COR-L47 (cell line): ENCODE measurements around the gene ARHGAP22.

Experiments used
- DNase-seq: peaks from one replicate; lab custom pipeline; 2025; lab: John Stamatoyannopoulos, UW

The ARHGAP22 gene

DNA sequence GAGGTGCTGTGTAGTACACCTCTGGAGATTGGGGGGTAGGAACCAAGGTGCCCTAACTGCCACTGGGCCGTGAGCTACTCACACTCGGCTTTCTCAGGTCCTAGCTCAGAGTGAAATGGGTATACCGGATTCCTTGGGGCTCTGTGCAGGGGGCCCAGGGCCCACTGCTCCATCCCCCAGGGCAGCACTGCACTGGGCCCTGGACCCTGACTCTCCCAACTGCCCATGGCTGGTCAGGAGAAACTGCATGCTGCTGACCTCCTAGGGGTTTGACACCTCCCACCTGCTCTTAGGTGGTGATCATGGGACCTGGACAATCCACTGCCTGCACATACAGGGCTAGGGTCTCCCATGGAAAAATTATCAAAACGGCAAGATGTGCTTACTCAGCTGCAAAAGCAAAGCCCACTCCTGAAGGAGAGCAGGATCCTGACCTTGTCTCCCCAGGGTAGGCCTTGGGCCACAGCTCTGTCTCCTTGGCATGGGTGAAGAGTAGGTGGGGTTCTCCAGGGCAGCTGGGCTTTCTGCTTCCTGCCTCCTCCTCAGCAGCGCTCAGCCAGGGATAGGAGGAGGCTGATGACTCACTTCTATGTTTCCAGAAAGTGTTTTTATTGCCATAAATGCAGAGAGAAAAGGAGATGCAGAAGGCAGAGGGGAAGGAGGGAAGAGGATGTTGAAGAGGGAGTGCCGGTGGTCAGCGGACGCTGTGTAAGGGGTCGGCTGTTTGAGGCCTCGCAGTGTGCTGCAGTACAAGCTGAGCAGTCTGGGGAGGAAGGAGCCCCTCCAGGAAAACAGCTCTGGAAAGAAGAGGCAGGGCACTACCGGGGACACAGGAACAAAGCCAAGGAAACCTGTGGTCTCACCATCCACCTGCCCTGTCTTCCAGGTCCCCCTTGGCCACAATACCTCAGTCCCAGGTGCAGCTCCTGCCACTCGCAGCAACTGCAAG, 107.8 kb downstream of the ARHGAP22 start:
- no peak for DNase-seq

DNA sequence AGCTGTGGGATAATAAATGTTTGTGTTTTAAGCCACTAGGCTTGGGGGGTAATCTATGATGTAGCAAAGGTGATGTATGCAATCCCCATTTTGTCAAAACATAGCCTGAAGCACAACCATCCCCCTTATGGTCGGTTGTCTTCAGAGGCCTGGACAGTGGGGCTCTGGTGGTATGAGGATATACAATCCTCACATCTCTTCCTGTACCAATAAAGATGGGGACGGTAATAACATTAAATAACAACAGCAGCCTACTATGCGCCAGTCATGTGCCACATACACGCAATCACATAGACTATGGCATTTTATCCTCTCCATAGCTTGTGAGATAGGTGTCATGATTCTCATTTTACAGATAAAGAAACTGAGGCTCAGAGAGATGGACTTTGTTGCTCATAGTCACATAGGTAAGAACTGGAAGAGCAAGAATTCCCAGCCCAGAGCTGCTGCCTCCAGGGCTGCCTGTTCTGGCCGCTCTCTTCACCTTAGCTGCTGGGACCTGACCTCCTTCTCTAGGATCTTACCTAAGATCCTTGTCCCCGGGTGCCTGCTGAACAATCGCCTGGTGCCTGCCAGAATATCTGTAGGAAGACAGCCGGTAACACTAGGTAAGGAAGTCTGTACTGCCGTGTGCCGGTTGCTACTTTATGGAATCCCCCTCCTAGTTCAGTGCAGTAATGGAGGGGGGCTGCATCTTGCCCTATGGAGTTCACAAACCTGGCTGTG, 108.6 kb downstream of the ARHGAP22 start:
- DNase-seq = no peak

- no peak for DNase-seq
Measured at GRCh38 chr10:48495282-48496045, 109.4 kb downstream of the ARHGAP22 start.

DNA sequence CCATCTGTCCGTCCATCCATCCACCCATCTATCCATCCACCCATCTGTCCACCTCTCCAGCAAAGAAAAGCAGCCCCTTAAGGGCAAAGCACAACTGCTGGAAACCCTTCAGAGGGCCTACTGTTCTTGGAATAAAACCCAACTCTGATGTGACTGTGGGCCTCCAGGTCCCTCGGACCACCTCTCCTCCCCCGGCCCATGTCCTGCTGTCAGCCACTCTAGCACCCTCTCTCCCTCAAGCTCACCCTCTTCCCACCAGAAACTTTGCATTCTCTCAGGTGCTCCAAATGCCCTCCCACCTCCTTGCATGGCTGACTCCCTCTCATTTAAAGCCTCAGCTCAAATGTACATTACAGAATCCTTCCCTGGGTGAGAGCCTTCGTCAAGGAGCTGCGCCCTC, 110.3 kb downstream of the ARHGAP22 start:
- no peak for DNase-seq

DNA sequence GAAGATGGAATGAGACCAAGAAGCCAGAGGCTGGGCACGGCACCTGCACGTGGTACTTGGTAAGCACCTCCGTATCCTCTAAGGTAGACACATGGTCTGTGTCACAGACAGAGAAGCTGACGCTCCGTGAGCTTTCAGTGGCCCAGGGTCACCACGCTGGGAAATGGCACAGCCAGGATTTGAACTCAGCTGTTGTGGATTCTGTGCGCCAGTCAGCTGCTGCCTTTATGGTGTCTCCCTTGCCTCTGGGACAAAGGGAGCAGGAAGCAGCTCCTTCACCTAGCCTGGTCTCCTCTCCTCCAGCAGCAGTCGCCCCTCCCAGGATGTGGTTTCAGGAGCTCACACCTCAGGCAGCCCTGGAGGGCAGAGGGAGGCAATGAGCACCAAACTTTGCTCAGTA, 110.8 kb downstream of the ARHGAP22 start:
- no peak for DNase-seq

DNA sequence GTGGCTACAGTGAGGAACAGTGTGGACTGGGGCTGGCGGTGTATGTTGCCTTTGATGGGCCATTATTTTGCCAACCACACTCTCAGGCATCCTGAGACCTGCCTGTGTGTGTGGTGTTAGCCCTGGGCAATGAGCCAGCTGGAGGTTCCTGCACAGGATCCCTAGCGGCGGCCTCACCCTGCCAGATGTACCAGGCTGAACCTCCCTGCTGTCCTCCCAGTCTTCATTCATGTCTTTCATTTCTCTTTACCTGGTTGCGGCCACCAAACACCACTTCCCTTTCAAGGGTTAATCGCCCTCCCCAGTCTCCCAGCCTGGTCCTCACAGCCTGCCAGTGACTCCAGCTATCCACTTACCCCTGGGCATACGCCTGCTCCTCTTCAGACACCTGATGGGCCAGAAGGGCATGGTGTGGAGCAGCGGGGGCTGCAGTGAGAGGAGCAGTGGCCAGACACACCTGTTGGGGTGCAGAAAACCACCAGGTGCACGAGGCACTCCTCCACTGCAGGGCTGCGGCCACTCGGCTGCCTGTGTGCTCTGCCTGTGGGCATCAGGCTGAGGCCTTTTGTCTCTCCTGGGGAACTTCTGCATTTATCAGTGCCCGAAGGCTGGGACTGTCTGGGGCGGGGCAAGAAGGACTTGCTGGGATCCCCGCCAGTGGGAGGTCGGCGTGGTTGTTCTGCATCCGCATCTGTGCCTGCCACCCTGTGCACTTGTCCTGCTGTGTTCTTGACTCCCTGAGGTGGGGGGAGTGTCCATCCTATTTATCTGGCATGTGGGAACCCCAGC, 111.6 kb downstream of the ARHGAP22 start:
- DNase-seq = peak; percentile 48

GRCh38 chr10:48492201-48492600, 112.7 kb downstream of the ARHGAP22 start:
- no peak for DNase-seq

GRCh38 chr10:48491392-48492139, 113.3 kb downstream of the ARHGAP22 start:
- DNase-seq = no peak

DNA sequence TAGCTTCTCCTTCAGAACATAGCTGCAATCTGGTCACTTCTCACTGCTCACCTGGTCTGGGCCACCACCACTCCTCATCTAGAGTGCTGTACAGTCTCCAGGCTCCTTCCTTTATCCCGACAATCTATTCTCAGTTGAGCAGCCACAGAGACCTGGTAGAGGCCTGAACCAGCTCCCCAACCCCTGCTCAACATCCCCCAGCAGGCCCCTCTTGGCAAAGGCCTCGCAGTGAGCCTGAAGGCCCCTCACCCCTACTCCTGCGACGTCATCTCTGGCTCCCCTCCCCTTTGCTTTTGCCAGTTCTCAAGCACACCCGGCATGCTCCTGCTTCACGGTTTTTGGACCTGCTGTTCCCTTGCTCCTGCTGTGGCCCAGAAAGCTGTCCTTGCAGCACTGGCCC, 113.9 kb downstream of the ARHGAP22 start:
- no peak for DNase-seq

- no peak for DNase-seq
Measured at GRCh38 chr10:48490571-48490940, 114.3 kb downstream of the ARHGAP22 start.

DNA sequence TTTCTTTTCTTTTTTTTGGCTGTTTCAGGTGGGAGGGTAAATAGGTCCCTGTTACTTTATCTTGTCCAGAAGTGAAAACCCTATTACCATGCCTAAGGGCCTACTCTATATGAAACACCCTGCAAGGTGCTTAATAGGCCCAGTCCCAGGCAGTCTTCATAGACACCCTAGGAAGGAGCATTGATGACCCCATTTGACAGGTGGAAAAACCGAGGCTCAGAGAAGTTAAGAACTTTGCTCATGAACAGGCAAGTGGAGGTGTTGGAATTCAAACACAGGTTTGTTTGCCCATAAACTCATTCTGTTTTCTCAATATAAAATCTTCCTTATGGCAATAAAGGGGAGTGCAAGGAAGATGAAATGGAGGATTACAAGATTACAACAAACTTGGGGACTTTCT, 115.8 kb downstream of the ARHGAP22 start:
- no peak for DNase-seq

DNA sequence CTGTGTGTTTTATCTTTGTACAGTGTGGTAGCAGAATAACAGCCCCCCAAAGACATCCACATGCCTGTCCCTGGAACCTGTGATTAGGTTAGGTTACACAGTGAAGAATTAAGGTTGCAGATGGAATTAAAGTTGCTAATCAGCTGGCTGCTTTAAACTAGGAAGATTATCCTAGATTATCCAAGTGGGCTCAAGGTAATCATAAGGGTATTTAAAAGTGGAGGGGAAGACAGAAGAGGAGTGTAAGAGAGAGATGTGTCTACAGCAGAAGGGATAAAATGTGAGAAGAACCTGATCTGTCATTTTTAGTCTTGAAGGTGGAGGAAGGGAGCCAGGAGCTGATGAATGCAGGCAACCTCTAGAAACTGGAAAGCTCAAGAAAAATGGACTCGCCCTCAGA, 117.6 kb downstream of the ARHGAP22 start:
- no peak for DNase-seq

GRCh38 chr10:48485711-48486110, 119.2 kb downstream of the ARHGAP22 start:
- DNase-seq = no peak

GRCh38 chr10:48484911-48485310, 120.0 kb downstream of the ARHGAP22 start:
- no peak for DNase-seq

DNA sequence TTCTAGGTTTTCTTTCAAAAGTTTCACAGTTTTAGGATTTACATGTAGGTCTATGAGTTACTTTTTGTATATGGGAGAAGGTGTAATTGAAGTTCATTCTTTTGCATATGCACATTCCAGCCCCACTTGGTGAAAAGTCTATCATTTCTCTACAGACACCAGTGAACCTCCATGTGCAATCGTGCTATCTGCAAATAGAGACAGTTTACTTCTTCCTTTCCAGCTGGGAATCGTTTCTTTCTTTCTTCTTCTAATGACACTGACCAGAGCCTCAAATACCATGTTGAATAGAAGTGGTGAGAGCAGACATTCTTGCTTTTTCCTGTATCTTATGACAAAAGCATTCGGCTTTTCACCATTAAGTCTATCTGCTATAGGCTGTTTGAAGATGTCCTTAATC, 122.7 kb downstream of the ARHGAP22 start:
- no peak for DNase-seq

DNA sequence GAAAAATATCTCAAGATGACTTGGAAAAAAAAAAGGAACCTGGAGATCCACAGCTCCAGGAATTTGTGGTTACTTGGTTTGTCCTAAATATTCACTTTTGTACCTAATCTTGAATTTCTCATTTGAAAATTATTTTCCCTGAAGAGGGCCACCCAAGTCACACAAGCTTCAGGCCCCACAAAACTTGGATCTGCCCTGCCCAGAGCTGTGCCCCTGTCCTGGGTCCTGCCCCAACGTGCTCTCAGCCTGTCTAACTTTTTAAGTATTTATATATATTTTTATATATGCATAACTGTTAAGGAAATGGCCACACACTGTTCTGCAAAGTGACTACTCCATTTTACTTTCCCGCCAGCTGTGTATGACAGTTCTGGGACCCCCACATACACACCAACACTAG, 123.5 kb downstream of the ARHGAP22 start:
- no peak for DNase-seq

- no peak for DNase-seq
Measured at GRCh38 chr10:48480397-48481374, 124.2 kb downstream of the ARHGAP22 start.

- no peak for DNase-seq
Measured at GRCh38 chr10:48478980-48479811, 125.7 kb downstream of the ARHGAP22 start.

GRCh38 chr10:48478469-48478868, 126.4 kb downstream of the ARHGAP22 start:
- no peak for DNase-seq
